Ovary (tissue), 9 donors: ENCODE data around the gene PYY. TPM values are rescaled to one million over a fixed set of nuclear protein-coding genes. Genes with fewer than 3 reads are reported as not detected.
"Not testable (repeated sequence)": the region's sequence is repeated elsewhere in the genome, so short reads cannot be mapped to it uniquely, and the experiment has no call there.

Experiments
- DNase-seq, 5 donors: peaks; one replicate each; pipeline ENCODE4 v3.0.0-alpha.2; 2019 to 2020
- H3K27ac ChIP-seq, 2 donors: fragments of 200-600 bp; one replicate each; pipeline versions ENCODE4 v1.5.1 to v1.8.0; 2019 to 2022
- H3K27me3 ChIP-seq: fragments of 200-600 bp; one replicate; pipeline ENCODE4 v1.8.0; 2022
- H3K36me3 ChIP-seq: fragments of 200-600 bp; sonication (generic); one replicate; pipeline ENCODE4 v1.5.1; 2019
- H3K4me1 ChIP-seq: one replicate; pipeline ENCODE4 v1.8.1; 2013; ENCODE audit warnings: mild to moderate bottlenecking, moderate library complexity; ENCODE audit not compliant: insufficient read depth
- H3K4me3 ChIP-seq: fragments of 200-600 bp; sonication (generic); one replicate; pipeline ENCODE4 v1.5.1; 2017
- H3K9me3 ChIP-seq, 2 donors: fragments of 200-600 bp in 1 of 2; sonication (generic) in 1 of 2; one replicate each; pipeline versions ENCODE4 v1.5.1 to v1.8.1; 2013 to 2019; ENCODE audit warnings: mild to moderate bottlenecking in 1 of 2, moderate library complexity in 1 of 2
- CTCF ChIP-seq, 3 donors: fragments of 450-650 bp in 2 of 3; fragments of 200-600 bp in 1 of 3; IDR thresholded peaks; one replicate each; pipeline versions ENCODE4 v1.5.1 to v1.8.0; 2016 to 2022; ENCODE audit warnings: antibody characterized with exemption in 3 of 3, mild to moderate bottlenecking in 1 of 3
- EP300 ChIP-seq: sonication (generic); formaldehyde crosslinking; IDR thresholded peaks from one replicate; pipeline ENCODE4 v1.6.1; 2017; ENCODE audit warnings: antibody characterized with exemption
- POLR2A ChIP-seq: fragments of 450-650 bp; IDR thresholded peaks from one replicate; pipeline ENCODE4 v1.6.1; 2017; ENCODE audit warnings: antibody characterized with exemption, mild to moderate bottlenecking, moderate library complexity
- WGBS, 3 donors: extraction: QIAGEN DNeasy Blood & Tissue Kit in 1 of 3; methylation state at CpG; one replicate each; pipeline versions ENCODE4 v1.1.5 to v1.1.7; 2013 to 2017; 5-methylcytosine and 5-hydroxymethylcytosine counted together
- intact Hi-C, 4 donors: fragments of 100-400 bp; cut with DNase I; formaldehyde crosslinking; loops; one replicate each; pipeline versions ENCODE4 v1.11.0 to v1.15.1; 2022 to 2023
- polyA plus RNA-seq, 2 donors: library from polyadenylated mRNA; stranded (reverse); fragments of 200-250 nt in 1 of 2; fragments of 350-450 nt in 1 of 2; fragmentation: Illumina TruSeq in 1 of 2; extraction: RNeasy Lipid Tissue Mini Kit (QIAGEN cat#74804) in 1 of 2; gene quantifications; one replicate each; pipeline ENCODE4 v1.2.3, GENCODE V29; 2013 to 2014
- total RNA-seq, 7 donors: library from RNA; depleted of rRNA in 2 of 7; stranded (reverse); fragments of >200 nt in 2 of 7; fragmentation: NEBNext Ultra II Directional in 3 of 7; extraction: Animal tissue kit (Norgen Biotek cat#: 25700) in 3 of 7; gene quantifications; one replicate each; pipeline versions ENCODE4 v1.1.0 to v1.2.4, GENCODE V29; 2016 to 2023
- donor health status: DM: no; HTN: no; CAD: no; lungs with moderate emphysema.
- donor health status: DM: no; HTN: no; CAD: no.
- donor health status: Bipolar disorder and iron deficiency.
- donor health status: DM: yes; HTN: yes; CAD: no.
- donor health status: DM: no; HTN: no; CAD: no.
- donor health status: DM: yes; HTN: yes; CAD: no.

The PYY gene
- total and polyA plus RNA-seq, 9 donors = 0.18 to 1.1 (median 0.69) TPM; not detected in 6

- no peaks in the 10 kb centered on the region for H3K36me3 ChIP-seq
- DNase-seq = no peak
- no peak overlapping the region for H3K27ac ChIP-seq
- no peaks in the 10 kb centered on the region for H3K27me3 ChIP-seq
- intact Hi-C loops = no loop called here
- H3K4me1 ChIP-seq = no peaks in the 10 kb centered on the region
- WGBS, 3 donors = 61 to 73% (median 69%) methylated on average over 1 of the region's 1 CpG
- TF ChIP-seq EP300 = no peak
- TF ChIP-seq POLR2A = no peak
- no peak for TF ChIP-seq CTCF (IDR thresholded peaks at IDR 0.05)
- H3K4me3 ChIP-seq = no peak overlapping the region
- no peaks in the 10 kb centered on the region for H3K9me3 ChIP-seq
Observed at GRCh38 chr17:43928609-43929008, 25.1 kb downstream of the PYY start.

GRCh38 chr17:43927929-43928328 lies 25.8 kb downstream of the PYY start:
- intact Hi-C loops, H3K27ac ChIP-seq, H3K27me3 ChIP-seq, H3K36me3 ChIP-seq, H3K9me3 ChIP-seq, DNase-seq, H3K4me3 ChIP-seq, H3K4me1 ChIP-seq: not testable (repeated sequence)
- 26 to 31% (median 29%) methylated on average over 5 of the region's 5 CpGs for WGBS, 3 donors

GRCh38 chr17:43927060-43927864 lies 26.5 kb downstream of the PYY start:
- no peak for DNase-seq
- Histone ChIP-seq H3K4me3 (no peak overlapping the region), H3K27me3 (no peaks in the 10 kb centered on the region), H3K27ac (no peak overlapping the region), H3K4me1 (no peaks in the 10 kb centered on the region), H3K36me3 (no peaks in the 10 kb centered on the region), H3K9me3 (no peaks in the 10 kb centered on the region)
- intact Hi-C loops = no loop called here
- WGBS, 3 donors = 4 to 13% (median 6%) methylated on average over 35 to 42 of the region's 42 CpGs
- TF ChIP-seq POLR2A (no peak), EP300 (no peak), CTCF (IDR thresholded peaks at IDR 0.05) (no peak)

- no peak overlapping the region for H3K27ac ChIP-seq
- TF ChIP-seq POLR2A = no peak
- TF ChIP-seq CTCF (IDR thresholded peaks at IDR 0.05) = no peak
- TF ChIP-seq EP300 = no peak
- H3K9me3 ChIP-seq = no peaks in the 10 kb centered on the region
- H3K4me1 ChIP-seq = no peaks in the 10 kb centered on the region
- no peaks in the 10 kb centered on the region for H3K27me3 ChIP-seq
- no peak for DNase-seq
- no peaks in the 10 kb centered on the region for H3K36me3 ChIP-seq
- intact Hi-C loops = no loop called here
- WGBS, 3 donors = 63 to 72% (median 66%) methylated on average over 2 of the region's 2 CpGs
- H3K4me3 ChIP-seq = no peak overlapping the region
Observed at GRCh38 chr17:43924558-43924957, 29.2 kb downstream of the PYY start.

- H3K9me3 ChIP-seq = no peaks in the 10 kb centered on the region
- no peak overlapping the region for H3K4me3 ChIP-seq
- intact Hi-C loops = no loop called here
- H3K27ac ChIP-seq = no peak overlapping the region
- no peak for TF ChIP-seq CTCF (IDR thresholded peaks at IDR 0.05)
- no peak for TF ChIP-seq POLR2A
- TF ChIP-seq EP300 = no peak
- no peak for DNase-seq
- H3K36me3 ChIP-seq = no peaks in the 10 kb centered on the region
- no peaks in the 10 kb centered on the region for H3K27me3 ChIP-seq
- H3K4me1 ChIP-seq = no peaks in the 10 kb centered on the region
- 50 to 60% (median 50%) methylated on average over 10 of the region's 10 CpGs for WGBS, 3 donors
Observed at GRCh38 chr17:43920500-43921095, 33.1 kb downstream of the PYY start.
